NOMO-1 treated with dmso at 0.1 percent for 144 hours (cell line): ENCODE results near the gene RCC2.

Experiments
- DNase-seq: peaks from one replicate; lab custom pipeline; 2025; ENCODE audit not compliant: unreplicated experiment; lab: John Stamatoyannopoulos, UW

The RCC2 gene

DNA sequence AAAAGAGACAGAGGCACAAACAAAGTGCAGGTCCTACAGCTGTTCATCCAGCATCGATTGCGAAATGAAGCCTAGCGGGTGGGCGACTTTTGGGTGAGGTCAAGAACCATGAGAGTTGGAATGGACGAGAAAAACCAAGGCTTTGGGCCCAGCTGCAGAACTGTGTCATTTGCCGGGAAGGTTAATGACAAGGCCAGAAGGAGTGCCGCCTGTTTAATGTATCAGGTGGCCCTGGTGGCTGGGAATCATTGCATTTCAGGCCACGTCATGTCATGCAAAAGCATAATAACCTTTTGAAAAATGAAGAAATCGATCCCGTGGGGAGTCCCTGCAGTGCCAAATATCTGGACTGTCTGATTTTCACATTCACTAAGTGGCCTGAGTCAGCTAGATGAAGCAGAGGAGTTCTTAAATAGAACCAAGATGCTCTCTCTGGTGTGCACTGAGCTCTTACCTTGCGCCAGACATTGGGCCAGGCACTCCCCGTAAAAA is 8.1 kb upstream of the RCC2 start:
- no peak for DNase-seq

DNA sequence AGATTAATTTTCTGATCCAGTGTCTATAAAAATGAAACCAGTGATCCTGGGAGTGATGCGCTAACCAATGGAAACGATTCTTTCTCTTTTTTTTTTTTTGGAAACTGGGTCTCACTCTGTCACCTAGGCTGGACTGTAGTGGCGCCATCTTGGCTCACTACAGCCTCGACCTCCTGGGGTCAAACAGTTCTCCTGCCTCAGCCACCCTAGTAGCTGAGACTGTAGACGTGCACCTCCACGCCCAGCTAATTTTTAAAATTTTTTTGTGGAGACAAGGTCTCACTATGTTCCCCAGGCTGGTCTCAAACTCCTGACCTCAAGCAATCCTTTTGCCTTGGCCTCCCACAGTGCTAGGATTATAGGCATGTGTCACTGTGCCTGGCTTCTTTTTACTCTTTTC is 3.4 kb upstream of the RCC2 start:
- DNase-seq = no peak

DNA sequence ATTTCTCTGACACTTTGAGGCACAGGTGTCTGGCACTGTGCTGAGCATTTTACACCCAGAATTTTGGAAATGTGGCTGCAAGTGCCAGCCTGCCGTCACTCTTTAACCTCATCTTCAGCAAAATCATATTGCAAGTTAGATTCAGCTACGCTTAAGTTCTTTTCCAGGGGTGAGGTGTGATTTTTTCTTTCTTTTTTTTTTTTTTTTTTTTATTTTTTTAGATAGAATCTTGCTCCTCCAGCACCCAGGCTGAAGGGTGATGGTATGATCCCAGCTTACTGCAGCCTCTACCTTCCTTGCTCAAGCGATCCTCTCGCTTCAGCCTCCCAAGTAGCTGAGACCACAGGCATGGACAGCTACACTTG is 2.5 kb upstream of the RCC2 start:
- no peak for DNase-seq

DNA sequence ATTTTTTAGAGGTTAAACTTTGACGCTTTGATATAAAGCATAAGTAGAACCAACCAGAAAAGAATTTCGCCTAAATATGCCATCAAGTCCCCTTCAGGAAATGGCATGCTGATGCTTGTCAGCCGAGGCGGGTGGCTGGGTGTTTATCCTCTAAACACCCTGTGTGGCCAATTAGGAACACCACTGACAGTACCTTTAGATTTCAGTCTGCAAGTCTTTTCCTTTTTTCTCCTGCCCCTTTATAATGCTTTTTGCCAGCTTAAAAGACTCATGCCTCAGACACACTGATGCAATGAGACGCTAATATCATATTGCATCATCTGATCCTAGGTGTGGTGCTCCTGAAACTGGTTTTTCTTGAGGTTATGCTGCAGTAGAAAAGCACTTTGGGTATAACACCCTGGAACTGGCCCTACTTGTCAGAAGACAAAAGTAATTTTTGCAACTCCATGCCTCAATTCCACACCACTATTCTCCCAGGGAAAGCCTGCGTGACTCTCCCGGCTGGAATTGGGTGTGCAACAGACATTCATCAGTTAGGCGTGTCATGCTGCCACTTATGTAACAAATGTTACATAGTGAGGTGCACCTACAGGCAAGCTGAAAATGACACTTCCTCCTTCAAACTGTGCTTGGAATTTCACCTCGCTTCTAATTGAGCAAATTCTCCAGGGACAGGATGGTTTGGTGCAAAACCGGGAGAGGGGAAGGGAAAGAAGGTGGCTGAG is 2.0 kb upstream of the RCC2 start:
- DNase-seq = peak; percentile 24

DNA sequence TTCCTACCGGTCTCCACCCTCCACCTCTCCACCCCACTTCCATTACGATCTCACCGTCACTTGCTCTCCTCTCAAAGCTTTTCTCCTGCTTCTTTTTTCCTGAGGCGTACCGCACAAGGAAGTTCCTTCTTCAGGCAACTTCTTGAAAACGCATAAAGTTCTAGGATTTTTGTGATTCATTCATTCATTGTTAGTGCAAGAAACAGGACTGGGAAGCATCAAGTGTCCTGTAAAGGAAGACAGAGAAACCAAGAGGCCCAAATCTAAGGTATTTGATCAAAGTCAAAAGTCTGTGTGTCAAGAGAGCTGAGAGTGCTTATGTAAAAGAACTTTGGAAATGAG is 1.3 kb upstream of the RCC2 start:
- no peak for DNase-seq

DNA sequence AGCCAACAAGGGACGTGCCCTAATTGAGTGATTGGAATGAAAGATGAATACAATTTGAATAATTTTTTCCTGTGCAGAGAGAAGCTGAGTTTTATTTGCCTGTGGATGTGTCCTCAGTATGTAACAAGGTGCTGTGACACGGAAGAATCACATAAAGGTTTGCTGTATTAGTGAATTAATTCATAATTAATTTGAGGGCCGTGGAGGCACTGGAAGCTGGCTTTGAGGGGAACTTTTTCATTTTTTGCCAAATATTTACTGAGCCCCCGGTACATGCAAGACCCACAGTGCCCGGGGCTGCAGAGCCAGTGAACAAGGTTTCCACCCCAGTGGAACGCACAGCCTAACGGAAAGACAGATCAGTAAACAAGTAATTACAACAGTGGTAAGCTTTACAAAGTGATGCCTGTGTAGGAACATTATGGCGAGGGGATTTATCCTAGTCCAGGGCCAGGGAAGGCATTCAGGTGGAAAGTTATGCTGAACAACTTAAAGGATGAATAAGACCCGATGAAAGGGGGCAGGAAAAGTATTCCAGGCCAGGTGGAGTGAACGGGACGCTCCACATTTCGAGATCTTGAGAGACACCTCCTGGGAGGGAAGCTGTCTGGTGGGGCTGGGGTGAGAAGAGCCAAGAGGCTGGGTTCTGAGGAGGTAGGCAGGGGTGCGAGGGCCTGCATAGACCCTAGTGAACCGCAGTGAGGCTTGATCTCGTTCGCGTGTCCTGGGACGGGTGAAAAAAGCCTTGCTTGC is 773 bp upstream of the RCC2 start:
- DNase-seq = no peak

DNA sequence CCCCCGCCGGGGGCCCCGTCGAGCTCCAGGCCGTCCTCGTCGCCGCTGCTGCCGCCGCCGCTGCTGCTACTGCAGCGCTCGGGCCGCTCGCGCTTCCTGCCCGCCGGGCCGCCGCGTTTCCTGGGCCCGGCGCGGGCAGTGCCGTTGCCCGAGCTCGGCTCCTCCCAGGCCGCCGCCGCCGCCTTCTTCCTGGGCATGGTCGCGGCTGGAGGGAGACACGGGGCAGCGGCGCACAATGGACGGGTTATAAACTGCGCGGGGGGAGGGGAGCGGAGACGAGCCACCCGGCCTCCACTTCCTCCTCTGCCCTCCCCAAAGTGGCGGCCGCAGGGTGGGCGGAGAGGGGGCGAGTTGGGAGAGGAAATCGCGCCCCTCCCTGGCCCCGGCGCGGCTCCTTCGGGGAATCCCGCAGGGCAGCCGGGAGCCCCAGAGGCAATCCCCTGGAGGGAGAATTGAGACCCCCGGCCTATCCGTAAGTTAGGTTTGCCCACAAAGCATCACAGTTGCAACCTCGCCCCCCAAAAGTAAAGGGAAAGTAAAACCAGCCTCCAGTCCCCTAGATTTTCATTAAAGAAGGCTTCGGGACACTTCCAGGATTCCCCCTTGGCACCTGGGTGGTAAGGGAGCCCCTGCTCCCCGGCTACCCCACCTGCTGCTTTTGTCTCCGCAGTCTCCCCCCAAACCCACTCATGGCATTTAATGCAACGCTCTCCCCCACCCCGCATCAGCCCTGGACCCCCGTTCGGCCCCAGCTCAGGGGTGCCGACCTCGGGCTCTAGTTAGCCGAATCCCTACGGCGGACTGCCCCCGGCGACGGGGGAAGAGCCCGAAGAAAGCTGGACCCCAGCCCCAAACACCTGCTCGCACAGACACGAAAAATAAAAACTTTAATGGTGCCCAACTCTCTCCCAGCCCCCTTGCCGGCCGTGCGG is 893 bp downstream of the RCC2 start:
- peak; percentile 50 for DNase-seq

DNA sequence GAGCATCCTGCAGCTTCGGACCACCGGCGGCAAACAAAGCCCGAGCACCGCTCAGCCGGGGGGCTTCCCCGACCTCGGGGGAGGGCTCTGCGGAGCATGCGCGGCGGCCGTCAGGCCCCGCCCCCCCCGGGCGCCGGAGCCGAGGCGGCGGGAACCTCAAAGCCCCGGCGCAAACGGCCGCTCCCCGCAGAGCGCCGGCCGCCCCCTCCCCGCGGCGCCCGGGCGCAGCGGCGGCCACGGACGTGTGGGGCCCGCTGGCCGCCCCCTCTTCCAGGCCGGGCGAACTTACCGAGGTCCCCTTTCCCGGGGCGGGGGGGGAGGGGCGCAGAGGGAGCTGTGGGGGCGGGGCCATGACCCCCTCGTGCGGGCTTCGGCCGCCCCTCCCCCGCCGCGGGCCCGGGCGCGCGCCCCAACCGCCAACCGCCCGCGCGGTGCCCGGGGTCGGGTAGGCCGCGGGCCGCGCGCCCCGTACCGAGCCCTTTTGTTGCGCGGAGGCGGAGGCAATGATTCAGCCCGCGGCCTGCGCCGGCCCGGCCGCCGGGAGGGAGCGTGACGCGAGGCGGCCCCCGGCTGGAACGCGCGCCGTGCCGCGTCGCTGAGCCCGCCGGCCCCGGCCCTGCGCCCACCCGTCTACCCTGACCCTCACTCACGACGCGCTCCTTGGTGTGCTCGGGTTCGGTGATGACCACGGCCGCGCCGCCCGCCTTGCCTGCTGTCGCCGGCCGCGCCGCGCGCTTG is 1.7 kb downstream of the RCC2 start:
- no peak for DNase-seq

DNA sequence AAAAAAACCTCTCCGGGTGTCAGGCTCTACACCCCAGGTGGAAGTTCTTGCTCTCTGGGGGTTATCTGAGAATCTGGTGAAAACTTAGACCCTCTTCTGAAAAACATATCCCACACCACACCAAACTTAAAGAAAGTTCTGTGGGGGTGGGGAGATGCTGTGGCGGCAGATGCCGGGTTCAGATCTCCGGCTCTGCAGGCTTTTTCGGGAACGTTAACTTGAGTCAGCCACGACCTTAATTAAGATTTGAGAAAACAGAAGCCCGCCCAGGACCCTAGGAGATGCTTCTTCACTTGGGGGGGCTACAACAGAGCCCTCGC is 2.3 kb downstream of the RCC2 start:
- DNase-seq = no peak

DNA sequence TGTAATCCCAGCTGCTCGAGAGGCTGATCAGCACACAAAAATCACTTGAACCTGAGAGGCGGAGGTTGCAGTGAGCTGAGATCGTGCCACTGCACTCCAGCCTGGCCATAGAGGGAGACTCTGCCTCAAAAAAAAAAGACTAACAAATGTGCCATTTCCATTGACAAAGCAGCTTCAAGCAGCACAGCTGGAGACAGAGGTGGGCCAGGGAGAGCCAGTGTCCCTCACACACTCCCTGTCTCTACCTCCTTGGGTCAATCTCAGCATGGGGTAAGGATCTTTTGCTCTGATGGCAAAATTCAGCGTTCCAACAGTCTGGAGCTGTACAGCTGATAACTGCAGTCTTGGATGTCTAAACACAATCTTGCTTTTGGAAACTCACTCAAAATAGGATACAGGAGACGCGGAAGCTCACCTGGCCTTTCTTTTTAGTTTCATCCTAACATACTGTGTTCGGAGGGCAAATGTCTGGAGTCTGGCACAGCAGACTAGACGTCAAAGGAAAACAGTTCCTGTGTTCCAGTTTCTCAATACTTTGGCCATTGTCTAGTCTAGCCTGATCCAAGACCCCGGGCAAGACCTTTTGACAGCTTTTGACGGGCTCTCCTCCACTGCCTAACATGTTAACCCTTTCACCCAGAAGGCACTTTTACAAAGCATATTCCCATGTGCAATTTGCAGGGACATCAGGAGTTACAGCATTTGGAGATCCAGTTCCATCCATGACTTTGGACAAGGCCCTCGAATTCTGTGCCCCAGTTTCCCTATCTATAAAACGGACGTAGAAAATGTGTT is 2.9 kb downstream of the RCC2 start:
- no peak for DNase-seq

DNA sequence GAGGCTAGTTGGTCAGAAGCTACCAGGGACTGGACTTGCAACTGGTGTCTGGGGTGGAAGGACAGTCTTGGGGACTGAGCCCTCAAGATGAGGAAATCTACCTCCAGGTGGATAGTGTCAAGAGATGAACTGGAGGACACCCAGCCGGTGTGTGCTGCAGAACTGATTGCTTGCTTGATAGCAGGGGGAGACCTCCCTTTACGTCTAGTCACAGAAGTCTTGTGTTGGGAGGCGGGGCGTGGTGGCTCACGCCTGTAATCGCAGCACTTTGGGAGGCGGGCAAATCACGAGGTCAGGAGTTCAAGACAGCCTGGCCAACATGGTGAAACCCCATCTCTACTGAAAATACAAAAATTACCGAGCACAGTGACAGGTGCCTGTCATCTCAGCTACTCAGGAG is 4.9 kb downstream of the RCC2 start:
- DNase-seq = no peak

DNA sequence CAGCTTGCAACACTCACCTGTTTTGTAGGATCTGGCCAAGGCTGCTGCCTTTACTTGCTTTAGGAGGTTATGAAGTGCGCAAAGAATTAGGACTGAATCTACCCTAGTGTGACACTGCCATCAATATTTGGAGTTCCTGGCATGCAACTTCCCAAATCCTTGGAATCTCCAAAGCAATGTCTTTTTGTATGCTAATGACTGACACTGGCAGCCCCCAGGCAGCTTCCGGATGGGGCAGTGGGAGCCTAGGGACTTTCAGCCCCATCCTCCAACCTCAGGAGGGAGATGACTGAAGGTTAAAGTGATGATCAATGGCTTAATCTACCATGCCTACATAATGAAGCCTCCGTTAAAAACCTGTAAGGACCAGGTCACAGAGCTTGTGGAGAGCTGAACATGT is 5.5 kb downstream of the RCC2 start:
- DNase-seq = no peak

DNA sequence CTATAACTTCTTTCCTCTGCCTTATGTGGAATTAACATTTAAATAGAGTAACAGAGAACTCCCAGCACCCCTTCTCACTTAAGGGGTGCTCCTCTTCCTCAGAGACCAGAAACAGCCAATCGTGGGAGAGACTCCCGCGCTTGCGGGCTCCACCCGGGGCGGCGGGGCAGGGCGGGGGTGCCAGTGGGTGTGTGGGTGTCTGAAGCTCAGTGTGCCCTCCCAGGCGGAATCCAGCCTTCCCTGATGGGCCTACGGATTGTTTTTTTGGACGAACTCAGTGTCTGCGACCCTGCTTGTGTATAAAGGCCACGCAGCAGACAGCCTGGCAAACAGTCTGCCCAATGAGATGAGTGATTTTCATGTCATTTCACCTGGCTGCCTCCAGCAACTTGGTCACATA is 6.2 kb downstream of the RCC2 start:
- no peak for DNase-seq

DNA sequence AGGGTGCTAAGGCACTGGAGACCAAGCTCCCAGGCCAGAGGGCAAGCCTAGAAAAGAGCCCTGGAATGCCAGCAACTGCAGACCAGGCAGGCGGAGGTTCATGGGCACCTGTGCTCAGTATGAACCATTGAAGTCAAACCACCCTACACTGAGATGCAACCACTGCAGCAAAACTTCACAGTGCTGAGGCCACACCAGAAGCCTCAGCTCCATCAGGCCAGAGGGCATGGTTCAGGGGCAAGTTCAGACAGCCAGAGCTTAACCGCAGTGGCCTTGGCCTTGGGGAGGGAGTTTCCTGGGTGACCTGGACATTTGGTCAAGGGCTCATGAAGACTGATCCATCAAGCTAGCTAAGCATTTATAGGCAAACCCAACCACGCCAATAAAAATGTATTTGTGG is 7.1 kb downstream of the RCC2 start:
- DNase-seq = no peak

DNA sequence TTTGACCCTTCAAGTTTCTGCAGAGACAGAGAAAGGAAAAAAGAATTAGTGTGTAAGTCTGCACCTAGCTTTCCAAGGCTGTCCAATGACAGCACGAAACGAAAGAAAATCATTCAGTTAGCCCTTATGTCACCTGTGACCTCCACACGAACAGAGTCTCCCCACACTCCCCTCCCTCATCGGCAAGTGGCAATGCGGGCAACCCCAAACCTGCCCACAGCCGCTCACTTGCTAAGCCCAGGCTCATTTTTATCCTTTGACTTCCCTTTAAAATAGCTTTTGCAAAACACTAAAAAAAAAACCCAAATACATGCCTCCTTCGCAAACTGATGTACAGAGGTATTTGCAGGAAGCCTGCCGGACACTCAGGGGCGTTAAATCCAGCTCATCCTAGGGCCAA is 10.3 kb downstream of the RCC2 start:
- no peak for DNase-seq

DNA sequence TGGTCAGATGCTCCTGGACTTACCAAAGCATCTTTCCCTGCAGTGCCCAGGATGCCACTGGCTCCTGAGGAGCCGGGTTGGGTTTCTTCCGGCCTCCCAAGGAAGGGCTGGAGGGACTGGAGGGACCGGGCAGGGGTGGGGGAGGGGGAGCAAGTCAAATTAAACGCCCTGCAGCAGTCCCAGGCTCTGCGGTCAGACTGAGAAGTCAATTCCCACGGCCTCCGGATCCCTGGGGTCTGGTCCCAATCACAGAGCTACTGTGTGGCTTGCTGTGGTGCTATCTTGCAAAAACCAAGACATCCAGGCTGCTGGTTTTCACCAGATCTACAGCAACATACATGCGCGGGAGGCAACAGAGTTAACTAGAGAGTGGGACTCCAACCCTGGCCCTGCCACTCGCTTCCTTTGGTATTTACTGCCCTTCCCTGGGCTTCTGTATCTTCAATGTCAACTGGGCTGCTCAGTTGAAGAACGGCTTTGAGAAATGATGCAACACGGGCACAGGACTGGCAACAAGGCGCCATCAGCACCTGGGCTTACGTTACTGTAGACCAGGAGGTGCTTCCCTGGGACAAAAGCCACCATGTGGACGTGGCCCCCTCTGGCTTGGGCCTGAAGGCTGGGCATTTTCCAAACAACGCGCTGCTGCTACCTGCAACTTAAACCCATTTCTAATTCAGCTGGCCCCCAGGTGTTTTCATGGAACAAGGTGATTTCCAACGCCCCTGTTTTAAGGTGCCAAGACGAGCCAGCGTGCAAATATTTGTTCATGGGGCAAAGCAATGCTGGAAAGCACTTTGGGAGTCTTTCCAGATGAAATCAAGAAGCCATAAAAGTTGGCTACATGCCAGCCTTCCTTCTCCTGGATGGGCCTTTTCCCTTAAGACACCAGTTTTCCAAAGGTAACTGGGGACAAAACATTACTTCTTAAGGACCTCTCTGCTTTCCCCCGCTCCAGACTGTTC is 11.5 kb downstream of the RCC2 start:
- DNase-seq = no peak

DNA sequence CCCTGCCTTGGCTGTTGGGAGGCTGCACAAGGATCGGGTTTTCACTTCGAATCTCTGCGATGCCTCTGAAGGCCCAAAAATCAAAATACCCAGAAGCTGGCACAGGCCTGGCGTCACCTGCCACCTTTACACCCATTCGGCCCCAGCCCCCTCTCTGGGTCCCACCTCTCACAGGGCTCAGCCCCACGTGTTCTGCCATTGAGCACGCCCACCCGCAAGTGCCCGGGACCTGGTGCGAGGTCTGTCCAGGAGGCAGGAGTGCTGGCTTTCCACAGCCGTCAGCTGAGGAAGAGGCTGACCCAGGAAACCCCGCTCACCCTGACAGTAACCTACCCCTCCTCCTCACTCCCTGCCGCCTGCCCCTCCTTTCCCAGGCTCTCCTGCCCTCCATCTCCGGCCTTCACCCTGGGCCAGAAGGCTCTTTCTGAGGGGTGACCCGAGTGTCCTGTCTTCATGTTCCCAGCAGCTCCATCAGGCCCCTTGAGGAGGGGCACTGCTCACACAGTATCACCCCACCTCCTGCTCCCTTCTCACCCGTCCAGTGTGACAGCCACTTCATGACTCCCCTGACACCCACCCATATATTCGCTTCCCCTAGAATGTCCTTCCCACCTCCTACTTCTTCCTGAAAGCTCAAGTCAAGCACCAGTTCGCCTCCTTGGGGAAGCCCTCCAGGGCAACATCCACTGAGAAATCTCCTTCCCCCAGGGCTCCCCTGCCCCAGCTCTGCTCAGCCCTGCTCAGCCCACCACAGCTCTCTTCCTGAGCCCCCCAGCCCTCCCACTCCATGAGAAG is 13.5 kb downstream of the RCC2 start:
- DNase-seq = no peak

DNA sequence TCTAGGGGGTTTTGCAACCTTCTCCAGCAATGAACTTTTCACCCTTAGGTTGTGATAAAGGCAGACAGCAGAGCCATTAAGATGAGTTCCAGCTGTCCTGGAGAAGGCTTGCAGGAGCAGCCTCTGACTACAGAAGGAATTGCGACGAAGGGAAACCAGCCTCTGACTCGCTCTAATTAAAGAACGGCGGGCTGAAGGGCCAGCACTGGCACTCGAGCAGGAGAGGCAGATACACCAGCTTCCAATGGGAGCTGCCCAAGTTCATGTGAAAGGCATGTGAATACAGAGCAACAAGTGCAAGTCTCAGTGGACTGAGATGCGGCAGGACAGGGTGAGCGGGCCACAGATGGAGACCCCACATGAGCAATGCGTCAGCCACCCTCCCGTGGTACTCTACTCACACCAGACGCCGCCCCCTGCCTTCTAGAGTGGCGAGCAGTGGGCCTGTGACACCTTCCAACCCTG is 15.7 kb downstream of the RCC2 start:
- DNase-seq = no peak
